IPS DF 4.7 (cell line): ENCODE data around the gene GFPT2.

Source experiments
- DNase-seq: peaks from one replicate; pipeline ENCODE4 v3.0.0-alpha.2; 2013; ENCODE audit warnings: low spot score; ENCODE audit errors: extremely low read depth

The GFPT2 gene

DNA sequence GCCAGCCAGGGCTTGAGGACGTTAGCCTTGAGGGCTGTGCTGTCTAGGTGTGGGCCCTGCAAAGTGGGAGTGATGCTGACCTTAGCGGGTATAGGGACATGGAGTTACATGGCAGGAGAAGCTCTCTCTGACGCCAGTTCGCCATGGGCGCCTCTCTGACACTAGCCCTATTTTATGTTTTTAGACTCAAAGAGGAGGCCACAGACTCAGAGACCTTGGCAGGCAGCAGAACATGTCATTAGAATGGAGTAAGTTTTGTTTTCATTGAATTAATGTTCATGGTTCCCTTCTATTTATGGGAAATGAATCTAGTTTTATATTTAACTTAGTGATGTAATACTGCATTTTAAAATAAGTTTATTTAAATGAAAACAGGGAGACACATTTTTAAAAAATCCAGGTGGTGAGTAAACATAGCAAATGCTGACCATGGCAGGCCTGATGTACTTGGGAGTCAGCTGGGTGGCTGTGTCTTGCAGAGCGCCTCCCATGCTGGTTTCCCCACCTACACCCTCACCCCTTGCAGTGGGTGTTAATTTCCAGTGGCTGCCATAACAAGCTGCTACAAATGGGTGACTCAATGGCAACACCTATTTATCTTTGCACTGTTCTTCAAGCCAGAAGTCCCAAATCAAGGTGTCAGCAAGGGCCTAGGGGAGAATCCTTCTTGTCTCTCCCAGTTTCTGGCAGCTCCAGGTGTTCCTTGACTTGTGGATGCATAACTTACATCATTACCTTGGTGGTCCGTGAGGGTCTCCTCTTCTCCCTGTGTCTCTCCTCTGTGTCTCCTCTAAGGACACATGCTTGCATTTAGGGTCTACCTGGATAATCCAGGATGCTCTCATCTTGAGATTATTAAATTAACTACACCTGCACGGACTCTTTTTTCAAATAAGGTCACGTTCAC is 25.6 kb upstream of the GFPT2 start:
- DNase-seq: no peak

- no peak for DNase-seq
Observed at GRCh38 chr5:180377556-180378197, 24.5 kb upstream of the GFPT2 start.

DNA sequence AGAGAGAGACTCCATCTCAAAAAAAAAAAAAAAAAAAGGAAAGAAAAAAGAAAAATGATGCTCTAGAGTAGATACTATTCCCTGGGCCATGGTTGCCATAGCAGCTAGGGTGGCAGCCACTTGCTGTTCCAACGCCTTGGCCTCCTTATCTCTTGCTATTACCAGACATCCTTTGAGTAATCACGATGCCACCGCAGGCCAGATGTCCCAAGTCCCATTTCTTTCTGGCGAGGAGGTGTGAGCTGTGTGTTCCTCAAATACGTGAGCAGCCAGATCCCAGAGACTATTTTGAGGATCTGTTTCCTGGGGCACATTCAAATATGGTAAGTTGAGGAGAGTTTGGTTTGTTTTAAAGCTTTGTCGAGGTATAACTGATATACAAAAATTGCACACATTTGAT is 23.4 kb upstream of the GFPT2 start:
- no peak for DNase-seq

GRCh38 chr5:180375955-180376354 is 22.8 kb upstream of the GFPT2 start:
- no peak for DNase-seq

DNA sequence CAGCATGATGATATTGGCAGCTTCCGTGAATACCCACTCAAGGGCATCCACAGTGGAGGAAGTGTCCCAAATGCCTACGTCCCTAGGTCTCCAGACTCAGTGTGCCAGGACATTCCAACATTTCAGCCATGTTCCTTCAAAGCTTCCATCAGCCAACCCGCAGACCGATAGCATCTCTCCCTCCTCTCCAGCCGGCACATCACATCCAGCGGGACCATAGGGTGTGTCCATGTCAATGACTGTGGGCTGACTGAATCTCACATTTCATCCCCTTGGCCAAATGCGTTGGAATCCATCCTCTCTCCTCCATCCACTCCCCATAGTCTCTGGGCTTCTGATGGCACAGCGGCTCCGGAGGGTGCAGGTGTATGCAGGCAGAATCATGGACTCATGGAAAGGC is 22.2 kb upstream of the GFPT2 start:
- DNase-seq: no peak

DNA sequence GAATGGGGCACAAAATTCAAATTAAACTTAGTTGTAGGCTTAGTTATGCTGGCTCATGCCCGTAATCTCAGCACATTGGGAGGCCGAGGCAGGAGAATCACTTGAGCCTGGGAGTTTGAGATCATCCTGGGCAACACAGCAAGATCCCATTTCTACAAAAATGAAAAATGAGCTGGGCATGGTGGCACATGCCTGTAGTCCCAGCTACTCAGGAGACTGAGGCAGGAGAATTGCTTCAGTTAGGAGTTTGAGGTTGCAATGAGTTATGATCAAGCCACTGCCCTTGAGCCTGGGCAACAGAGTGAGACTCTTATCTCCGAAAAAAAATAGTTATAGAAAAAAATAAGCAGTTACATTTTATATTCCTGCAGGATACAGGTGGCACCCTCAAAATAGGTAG is 20.7 kb upstream of the GFPT2 start:
- no peak for DNase-seq

DNA sequence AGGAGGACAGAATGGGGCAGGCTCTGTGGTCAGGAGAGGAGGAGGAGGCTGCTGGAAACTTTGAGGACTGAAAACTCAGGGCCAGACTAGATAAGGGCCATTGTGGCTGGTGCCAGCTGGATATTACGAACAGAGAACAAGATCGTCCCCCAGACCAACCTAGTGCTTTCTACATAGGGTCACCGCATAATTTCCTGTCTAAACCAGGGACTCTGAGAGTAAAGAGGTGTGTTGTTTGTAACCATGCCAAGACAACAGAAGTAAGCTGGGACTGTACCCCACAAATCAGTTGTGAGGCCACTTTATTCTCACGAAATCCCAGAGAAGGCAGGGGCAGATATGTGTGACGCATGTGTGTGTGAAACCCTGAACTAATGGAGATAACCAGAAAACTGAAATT is 20.3 kb upstream of the GFPT2 start:
- DNase-seq: no peak

DNA sequence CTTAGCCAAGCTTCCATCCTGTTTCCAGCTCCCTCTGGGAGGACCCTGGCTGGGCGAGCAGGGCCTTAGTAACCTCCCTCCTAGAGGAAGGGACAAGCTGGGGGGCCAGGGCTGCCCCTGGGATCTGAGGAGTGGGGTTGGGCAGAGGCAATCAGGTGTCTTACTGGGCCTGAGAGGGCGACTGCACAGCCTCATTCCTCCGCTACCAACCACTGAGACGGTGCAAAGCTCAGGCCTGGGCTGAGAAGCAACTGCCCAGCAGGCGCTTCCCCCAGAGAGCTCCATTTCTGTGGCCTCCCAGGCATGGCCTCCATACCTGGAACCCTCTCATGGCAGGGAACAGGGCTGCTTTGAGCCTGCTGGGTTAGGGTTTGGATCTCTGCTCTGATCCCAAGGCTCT is 18.8 kb upstream of the GFPT2 start:
- DNase-seq: no peak

- DNase-seq: no peak
Observed at GRCh38 chr5:180370861-180371641, 17.9 kb upstream of the GFPT2 start.

DNA sequence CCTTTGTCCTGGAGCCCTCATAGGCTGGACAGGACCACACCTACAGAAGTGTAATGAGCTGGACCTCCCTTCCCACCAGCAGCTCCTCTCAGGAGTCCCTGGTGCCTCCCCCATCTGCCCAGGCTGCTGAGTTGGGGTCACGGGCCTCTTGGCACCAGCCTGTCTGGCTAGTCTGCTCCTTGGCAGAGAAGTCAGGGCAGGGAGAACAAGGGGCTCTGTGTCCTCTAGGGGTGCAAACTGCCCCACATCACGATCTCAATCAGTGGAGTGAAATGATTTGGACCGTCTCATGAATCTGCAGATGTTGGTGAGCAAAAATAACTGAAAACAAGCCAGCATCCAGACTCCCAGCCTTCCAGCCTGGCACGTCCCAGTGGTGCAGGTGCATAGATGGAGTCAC is 14.9 kb upstream of the GFPT2 start:
- DNase-seq: no peak

GRCh38 chr5:180367300-180367699 is 14.2 kb upstream of the GFPT2 start:
- no peak for DNase-seq

- DNase-seq: no peak
Observed at GRCh38 chr5:180366326-180366725, 13.2 kb upstream of the GFPT2 start.

DNA sequence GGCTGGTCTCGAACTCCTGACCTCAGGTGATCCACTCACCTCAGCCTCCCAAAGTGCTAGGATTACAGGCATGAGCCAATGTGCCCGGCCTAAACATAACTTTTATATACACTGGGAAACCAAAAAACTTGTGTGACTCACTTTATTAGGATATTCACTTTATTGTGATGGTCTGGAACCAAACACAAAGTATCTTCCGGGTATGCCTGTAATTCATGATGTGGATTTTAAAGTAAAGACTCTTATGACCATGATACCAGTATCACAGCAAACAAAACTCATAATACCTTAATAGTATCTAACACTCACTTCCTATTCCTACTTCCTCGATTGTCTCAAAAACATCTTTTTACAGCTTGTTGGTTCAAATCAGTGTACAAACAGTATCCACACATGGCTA is 12.7 kb upstream of the GFPT2 start:
- DNase-seq: no peak

GRCh38 chr5:180364306-180364856 is 11.2 kb upstream of the GFPT2 start:
- DNase-seq: no peak

DNA sequence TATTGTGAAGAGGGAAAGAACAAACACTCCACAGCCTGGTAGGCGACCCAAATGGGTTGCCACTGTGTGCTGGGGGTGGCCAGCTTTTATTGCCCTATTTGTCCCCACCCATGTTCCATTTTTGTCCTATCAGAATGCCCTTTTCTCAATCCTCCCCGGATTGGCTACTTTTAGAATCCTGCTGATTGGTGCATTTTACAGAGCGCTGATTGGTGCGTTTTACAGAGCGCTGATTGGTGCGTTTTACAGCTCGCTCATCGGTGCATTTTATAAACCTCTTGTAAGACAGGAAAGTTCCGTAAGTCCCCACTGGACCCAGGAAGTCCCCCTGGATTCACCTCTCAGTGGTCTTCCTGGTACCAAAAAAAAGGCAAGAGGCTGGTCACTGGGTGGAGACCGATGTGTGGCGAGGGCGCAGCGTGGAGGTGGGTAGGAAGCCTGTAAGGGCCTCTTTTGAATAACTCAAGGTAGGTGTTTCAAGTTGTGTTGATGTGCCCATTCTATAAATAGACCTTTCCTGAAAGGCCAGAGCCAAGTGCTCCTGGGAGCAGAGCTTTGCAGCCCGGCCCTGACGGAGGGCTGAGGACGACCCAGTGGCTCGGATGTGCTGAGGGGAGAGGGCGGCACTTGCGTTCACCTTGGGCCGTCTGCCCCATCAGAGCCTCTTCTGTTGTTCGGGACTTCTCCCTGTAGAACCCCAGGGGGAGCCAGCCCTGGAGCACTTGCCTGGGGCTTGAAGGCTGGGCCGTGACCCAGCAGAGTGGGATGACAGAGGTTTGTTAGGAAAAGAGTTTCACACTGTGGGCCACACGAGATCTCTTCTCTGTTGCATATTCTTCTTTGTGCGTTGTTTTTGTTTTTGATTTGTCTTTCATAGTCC is 7.2 kb upstream of the GFPT2 start:
- no peak for DNase-seq

DNA sequence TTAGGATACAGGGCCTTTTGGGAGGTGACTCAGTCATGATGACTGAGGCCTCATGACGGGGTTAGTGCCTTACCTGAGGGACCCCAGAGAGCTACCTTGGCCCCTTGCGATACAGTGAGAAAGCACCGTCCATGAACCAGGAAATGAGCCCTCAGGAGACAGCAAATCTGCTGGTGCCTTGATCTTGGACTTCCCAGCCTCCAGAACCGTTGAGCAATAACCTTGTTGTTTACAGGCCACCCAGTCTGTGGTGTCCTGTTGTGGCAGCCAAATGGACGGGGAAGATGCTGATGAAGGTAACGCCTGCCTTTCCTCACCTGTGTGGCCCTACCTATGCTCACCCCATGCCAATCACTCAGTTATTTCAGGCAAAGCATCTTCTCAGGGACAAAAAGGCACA is 5.6 kb upstream of the GFPT2 start:
- DNase-seq: no peak

DNA sequence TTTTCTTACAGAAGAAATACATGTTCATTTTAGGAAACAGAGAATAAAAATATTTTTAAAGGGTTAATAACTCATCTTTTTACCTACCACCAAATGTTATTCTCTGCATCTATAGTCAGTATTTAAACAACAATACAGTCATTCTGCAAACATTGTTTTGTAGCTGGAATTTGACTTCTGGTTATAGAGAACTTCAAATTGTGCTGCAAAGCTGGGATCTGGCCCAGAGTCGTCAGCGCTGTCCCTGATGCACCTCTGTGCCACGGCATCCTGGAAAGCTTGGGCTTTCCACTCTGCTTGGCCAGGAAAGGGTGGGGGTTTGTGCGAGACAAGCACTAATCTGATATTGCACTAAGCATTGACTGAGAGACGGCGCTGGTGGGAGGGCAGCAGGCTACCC is 5.0 kb upstream of the GFPT2 start:
- DNase-seq: no peak

DNA sequence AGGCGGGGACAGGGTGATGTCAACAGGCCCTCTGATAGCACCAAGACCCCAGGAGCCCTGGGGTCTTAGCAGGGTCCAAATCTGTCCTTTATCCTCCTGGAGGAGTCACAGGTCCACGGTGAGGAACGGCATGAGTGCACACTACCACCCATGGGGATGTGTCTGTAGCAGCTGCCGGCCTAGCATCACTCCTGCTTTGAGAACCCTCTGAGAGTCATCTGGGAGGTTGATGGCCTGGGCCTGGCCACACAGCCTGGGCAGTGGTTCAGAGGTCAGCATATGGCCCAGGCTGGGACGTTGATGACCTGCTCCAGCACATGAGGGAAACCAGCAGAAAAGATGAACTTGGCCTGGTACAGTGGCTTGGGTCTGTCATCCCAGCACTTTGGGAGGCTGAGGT is 1.8 kb upstream of the GFPT2 start:
- DNase-seq: no peak

DNA sequence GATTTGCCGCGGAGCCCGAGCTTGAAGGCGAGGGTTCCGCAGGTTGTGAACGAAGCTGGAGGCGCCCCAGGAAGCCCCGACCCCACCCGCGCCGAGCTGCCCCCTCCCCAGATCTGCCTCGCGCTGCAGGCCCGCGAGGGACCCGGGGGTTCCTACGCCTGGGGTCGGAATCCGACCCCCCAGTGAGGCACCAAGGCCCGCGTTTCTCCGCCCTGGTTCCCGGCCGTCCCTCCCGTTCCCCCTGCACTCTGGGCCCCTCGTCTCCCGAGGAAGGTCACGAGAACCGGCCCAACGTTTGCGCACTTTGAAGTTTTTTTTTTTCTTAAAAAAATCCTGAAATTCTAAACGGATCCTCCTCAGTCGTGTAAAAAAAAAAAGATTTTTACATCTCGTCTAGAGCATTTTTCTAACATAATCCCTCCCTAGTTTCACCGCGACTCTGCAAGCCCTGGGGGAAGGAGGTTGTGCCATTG is 880 bp upstream of the GFPT2 start:
- DNase-seq: no peak

DNA sequence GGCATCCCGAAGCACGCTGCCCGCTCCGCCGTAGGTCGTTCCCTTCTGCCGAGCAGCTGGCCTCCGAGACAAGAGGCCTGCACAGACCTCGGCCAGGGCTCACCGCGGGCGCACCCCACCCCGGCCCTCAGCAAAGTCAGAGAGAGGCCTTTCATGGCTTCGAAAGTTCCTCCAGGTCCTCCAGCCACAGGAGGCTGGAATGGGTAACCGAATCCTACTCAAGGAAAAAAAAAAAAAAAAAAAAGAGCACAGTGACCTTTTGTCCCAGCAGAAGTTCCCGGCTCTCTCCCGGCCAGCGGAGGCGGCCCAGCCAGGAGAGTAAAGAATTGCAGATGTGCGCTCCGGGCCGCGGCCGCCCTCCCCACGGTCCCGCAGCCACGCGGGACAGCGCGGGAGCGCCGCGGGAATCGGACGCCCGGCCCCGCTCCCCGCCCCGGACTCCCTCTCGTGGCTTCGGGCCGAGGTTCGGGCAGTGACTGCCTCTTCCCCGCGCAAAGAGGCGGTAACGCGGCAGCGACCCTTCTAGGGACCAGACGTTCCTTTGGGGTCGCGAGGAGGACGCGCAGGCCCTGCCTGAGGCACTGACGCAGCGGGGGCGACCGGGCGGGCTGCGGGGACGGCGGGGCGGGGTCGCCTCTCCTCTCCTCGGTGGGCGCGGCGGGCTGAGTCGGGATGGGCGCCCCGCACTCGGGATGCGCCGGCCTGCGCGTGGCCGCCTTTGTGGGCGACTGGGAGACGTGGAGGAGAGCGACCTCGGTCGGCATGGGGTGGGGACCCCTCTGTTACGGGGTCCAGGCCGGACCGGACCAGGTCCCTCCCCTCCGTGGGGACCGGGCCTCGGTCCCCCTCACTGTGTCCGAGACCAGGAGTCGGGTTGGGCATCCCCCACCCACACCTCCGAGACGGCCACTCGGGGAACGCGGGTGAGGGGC is 754 bp downstream of the GFPT2 start:
- no peak for DNase-seq
